Measurements from ENCODE around the gene MCM8. TPM values are rescaled to one million over a fixed set of nuclear protein-coding genes. Genes with fewer than 3 reads are reported as not detected.
"Not testable (repeated sequence)": the region's sequence is repeated elsewhere in the genome, so short reads cannot be mapped to it uniquely, and the experiment has no call there.

MCM8 gene
- total RNA-seq, 1 donor from 2014 or later, result 4.5 TPM

DNA sequence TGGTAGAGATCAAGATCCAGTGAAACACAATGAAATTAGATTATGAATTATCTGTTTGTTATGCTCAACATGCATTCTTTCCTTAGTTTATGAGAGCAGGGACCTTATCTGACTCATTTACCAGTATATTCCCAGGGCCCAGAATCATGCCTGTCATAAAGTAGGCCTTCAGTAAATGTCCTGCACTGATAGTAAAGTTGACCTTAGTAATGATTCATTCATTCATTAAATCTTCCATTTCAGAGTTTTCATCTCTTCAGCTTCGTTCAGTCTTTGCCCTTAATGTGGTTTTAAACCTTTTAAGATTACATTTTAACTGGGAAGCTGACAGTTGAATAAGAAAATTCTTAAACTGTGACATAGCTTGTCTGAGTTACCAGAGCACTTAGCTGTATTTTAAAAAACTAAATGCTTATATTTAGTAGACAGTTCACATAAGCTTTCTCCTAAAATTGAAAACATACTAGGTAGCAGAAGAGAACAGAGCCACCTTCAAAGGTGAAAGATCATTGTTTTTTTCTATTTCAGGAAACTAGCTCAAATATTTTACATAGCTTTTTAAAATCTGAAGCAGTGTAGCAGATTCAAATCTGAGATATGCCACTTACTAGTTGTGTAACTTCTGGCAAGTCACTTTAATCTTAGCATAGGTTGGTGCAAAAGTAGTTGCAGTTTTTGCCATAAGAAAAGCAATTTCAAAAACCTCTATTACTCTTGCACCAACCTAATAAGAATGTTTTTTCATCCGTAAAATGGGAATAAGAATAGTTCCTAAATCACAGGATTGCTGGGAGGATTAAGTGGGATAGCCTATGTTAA is 41.4 kb downstream of the MCM8 start:
- FAIRE-seq (no peak), DNase-seq (ENCODE audit: low spot score in 2 of 2) (no peak)

DNA sequence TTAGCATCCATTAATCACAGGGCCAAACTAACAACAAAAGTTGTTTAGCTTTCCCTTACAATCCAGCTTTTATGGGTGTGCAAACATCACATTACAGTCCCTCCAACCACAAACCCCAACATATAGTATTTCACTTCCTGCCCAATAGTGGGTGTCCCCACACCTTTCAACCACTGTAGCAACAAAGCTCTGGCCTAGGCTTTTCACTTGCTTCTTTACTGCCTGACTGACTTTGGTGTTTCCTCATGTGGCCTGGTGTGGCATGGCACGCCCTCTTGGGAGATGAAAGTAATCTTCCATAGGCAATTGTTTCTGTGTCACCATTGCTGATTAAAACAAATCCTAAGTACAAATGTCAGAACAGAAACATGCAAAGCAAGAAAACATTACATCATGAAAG is 46.3 kb downstream of the MCM8 start:
- DNase-seq (ENCODE audit: low spot score in 2 of 2) (no peak), FAIRE-seq (no peak)

DNA sequence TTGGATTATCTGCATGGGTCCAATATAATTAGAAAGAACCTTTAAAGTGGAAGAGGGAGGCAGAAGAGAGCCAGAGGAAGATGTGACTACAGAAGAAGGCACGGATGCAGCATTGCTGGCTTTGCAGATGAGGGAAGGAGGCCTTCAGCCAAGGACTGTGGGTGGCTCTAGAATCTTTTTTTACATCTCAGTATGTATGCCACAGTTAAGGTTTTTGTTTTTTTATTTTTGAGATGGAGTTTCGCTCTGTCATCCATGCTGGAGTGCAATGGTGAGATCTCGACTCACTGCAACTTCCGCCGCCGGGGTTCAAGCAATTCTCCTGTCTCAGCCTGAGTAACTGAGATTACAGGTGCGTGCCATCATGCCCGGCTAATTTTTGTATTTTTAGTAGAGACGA is 49.3 kb downstream of the MCM8 start:
- no peak for FAIRE-seq
- no peak for DNase-seq (ENCODE audit: low spot score in 2 of 2)

- FAIRE-seq (no peak), DNase-seq (ENCODE audit: low spot score in 2 of 2) (no peak)
These were observed 50.4 kb downstream of the MCM8 start for GRCh38 chr20:6000871-6001270.

DNA sequence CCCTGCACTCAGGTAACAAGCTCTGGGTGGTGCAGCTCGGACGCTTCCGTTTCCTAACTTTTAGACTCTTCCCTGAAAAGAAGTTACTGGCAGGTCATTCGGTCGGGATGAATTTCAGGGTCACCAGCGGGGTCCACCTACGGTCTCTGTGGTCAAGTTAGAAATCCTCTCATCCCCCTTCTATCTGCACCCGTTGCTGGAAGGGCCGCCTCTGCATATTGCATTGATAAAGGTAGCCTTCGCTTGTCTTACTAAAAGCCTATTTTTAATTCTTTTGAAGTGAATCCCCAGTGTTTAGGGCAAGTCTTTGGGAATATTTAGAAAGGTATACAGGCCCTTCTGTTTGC is 56.1 kb downstream of the MCM8 start:
- FAIRE-seq (no peak), DNase-seq (ENCODE audit: low spot score in 2 of 2) (no peak)

DNA sequence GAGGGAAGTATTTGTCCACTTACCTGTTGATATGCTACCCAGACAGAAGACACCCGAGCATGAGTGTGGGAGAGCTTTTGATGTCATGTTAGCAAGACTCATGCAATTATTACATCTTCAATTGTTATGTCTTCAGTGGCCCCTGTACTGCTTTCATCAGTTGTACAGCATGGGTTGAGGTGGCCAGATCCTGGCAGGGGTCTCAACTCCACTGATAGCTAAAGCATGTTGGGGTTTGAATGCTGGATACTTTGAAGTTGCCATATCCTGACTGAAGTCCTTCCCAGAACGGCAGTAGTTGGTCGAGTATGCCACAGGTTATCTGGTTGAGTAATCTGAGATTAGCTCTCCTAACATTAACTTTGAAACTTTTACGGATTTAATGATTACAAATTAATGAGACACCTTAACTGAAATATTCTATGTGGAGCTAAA is 56.7 kb downstream of the MCM8 start:
- no peak for DNase-seq (ENCODE audit: low spot score in 2 of 2)
- no peak for FAIRE-seq

DNA sequence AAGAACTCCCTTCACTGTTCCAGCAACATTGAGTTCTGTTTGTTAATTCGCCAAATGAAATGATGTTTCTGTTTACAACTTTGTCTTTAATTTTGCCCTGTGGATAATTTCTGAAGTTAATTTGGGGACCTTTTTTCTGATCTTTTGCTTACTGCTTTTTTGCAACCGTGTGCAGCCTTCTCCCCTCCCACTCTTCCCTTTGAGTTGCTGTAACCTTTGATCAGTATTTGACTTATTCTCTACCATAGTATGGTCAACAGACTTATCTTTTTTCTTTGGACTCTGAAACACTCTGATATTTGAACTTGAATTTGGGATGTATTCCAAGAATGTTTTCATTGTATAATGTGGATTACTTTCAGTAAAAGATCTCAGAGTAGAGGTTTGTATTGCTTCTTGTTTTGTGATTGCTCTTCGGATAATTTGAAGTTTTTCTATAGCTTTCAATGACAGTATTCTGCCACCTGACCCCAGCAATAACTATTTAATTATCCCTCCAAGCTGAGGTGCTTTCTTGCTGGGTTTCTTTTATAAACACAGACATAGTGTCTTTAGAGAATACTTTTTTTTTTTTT is 57.2 kb downstream of the MCM8 start:
- DNase-seq (ENCODE audit: low spot score in 2 of 2), result no peak
- FAIRE-seq, result no peak

- no peak for FAIRE-seq
- DNase-seq (ENCODE audit: low spot score in 2 of 2), result peak; percentile 22 to 29
These were observed 57.8 kb downstream of the MCM8 start for GRCh38 chr20:6008254-6008653.

- FAIRE-seq, result no peak
- DNase-seq (ENCODE audit: low spot score in 2 of 2), result no peak
These were observed 61.7 kb downstream of the MCM8 start for GRCh38 chr20:6012179-6012578.

GRCh38 chr20:6014017-6014416 is 63.6 kb downstream of the MCM8 start:
- FAIRE-seq (no peak), DNase-seq (ENCODE audit: low spot score in 2 of 2) (no peak)

DNA sequence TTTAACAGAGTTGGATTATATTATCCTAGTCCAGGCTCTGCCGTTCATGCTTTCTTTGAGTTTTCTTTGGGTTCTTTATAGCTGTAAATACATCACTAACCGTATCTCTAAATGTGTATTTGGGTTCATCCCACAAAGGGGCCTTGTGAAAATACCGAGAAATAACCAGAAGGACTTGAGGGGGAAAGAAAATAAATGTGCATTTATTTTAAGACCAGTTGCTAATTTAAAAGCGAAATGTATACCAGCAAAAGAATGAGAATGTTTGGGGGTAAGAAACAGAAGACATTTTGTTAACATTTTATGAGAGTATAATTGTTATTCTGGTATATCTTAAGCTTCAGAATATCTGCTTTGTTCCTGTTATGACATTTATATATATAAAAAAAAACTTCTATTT is 64.5 kb downstream of the MCM8 start:
- no peak for FAIRE-seq
- no peak for DNase-seq (ENCODE audit: low spot score in 2 of 2)

- no peak for FAIRE-seq
These were observed 67.0 kb downstream of the MCM8 start for GRCh38 chr20:6017467-6017866.

GRCh38 chr20:6017880-6018279 is 67.4 kb downstream of the MCM8 start:
- no peak for DNase-seq (ENCODE audit: low spot score in 2 of 2)
- FAIRE-seq, result no peak

More at GRCh38 chr20:6017467-6017866, 67.0 kb downstream of the MCM8 start:
- no peak for DNase-seq (ENCODE audit: low spot score in 2 of 2)

- FAIRE-seq (no peak), DNase-seq (ENCODE audit: low spot score in 2 of 2) (no peak)
These were observed 74.3 kb downstream of the MCM8 start for GRCh38 chr20:6024768-6025167.

GRCh38 chr20:6026051-6026450 is 75.6 kb downstream of the MCM8 start:
- DNase-seq (ENCODE audit: low spot score in 2 of 2) (no peak), FAIRE-seq (no peak)

DNA sequence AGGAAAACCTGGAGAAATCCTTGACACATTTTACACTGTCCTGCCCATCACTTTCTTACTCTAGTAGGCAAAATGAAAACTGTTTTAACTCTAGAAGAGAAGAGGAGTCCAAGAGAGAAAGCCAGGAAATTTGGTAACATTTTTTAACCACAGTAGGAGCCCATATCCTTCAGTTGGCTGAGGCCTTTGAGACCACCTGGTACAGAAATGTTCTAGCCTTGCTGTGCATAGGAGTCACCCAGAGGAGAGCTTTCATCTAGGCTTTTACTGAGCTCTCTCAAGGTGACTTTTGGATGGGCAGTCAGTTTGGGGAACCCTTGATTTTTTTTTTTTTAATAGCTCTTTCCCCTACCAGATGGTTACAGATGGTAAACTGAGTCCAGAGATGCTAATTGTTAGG is 78.4 kb downstream of the MCM8 start:
- DNase-seq (ENCODE audit: low spot score in 2 of 2), result no peak
- FAIRE-seq, result no peak

DNA sequence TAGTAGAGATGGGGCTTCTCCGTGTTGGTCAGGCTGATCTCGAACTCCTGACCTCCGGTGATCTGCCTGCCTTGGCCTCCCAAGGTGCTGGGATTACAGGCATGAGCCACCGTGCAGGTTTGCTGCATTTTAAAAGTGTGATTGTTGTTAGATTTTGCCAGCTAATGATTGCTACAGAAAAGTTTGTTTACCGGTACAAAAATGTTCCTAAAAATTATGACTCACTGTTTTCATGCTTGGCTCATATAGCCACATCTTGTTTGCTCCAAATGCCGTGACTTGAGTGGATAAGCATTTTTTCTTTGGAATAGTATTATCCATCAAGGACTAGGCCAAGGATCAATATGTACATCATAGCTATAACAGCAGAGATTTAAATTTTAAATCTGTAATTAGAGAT is 79.1 kb downstream of the MCM8 start:
- FAIRE-seq, result no peak
- no peak for DNase-seq (ENCODE audit: low spot score in 2 of 2)

- FAIRE-seq, result no peak
- no peak for DNase-seq (ENCODE audit: low spot score in 2 of 2)
These were observed 80.1 kb downstream of the MCM8 start for GRCh38 chr20:6030453-6031080.

DNA sequence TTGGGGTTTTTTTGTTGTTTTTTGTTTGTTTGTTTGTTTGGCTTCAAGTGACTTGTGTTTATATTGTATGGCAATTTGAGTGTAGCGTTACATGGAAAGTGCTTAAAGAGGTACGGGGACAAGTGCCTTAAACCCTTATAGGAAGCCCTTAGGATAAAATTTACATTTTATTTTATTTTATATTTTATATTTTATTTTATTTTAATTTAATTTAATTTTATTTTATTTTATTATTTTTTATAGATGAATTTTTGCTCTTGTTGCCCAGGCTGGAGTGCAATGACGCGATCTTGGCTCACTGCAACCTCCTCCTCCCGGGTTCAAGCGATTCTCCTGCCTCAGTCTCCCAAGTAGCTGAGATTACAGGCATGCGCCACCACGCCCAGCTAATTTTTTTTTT is 82.5 kb downstream of the MCM8 start:
- not testable (repeated sequence) for FAIRE-seq; DNase-seq (ENCODE audit: low spot score in 2 of 2)

- DNase-seq (ENCODE audit: low spot score in 2 of 2) (no peak), FAIRE-seq (no peak)
These were observed 83.9 kb downstream of the MCM8 start for GRCh38 chr20:6034134-6034969.

DNA sequence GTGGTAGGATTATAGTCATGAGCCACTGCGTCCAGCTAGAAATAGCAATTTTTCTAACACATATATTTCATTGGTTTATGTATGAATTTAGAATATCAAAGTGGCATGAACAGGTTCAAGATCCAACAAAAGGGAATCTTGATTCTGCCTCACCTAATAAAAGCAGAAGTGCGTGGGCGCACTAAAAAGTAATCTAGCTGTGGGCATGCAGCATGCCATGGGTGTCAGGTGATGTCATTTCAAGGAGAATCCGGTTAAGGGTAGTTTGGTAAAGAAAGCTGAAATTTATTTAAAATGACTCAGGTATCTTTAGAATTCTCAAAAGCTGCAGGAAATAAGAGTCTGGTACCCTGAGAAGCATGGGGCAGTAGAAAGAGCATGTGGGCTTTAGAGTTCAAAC is 85.8 kb downstream of the MCM8 start:
- FAIRE-seq (no peak), DNase-seq (ENCODE audit: low spot score in 2 of 2) (no peak)

All from frontal cortex (tissue), 4 donors.